Activated CD8-positive, alpha-beta memory T cell treated with anti-CD3 and anti-CD28 coated beads for 1 hour (primary cell): Measurements from ENCODE around the gene PPP1R1B.

Source experiments
- DNase-seq, 2 donors: peaks; one replicate each; pipeline ENCODE4 v3.0.0-alpha.2; 2020; ENCODE audit warnings: low read depth in 1 of 2; ENCODE audit errors: extremely low read depth in 1 of 2

PPP1R1B gene

GRCh38 chr17:39678340-39679116 is 51.8 kb downstream of the PPP1R1B start:
- no peak for DNase-seq

DNA sequence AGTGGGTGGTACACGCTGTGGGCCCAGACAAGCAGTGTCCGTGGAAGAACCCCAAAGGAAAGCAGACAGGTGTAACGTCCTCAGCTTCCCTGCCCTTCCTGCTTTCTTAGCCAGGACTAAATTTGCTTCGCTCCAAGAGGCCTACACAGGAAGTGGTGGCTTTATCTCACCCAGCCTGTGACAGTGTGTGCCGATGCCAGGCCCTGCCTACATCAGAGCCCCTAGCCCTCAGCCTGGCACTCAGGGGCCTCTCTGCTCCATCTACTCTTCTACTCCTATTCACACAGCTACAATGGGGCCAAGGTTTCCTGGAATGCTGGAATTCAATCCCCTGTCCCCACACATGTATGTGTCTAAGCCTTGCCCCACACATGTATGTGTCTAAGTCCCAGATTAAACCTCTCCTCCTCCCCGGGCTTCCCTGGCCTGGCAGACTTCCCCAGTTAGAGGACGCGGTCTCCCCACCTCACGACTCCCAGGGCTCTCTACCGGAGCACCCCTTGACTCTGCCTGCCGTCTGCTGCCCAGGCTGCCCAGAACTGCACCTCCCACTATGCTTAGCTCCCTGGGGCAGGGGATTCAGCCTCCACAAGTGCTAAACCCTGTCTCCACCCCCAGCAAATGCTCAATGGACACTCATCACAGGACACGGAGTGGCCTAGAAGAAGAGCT is 52.9 kb downstream of the PPP1R1B start:
- no peak for DNase-seq

DNA sequence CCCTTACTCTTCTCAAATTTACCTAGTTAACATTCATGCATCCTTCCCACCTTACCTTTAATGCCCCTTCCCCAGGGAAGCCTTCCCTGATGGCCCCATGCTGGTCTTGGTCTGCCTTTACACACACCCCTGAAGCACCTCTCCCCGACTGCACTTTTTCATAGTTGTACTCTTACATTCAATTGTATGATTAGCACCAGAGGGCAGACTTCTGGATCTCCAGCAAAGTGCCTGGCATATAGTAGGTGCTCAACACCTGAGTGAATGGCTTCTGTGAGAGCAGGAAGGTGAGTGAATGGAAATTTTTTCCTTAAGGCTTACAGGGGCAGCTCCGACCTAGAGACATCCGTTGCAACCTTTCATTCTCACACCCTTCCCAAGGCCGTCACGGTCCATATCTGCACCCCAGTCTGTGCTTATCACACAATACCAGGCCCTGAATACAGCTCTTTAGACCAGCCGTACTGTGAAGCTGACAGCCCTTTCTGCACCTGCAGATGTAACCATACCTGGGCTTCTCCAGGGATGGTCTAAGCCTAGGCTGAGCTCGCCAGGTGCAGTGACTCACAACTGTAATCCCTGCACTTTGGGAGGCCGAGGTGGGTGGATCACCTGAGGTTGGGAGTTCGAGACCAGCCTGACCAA is 56.7 kb downstream of the PPP1R1B start:
- no peak for DNase-seq

DNA sequence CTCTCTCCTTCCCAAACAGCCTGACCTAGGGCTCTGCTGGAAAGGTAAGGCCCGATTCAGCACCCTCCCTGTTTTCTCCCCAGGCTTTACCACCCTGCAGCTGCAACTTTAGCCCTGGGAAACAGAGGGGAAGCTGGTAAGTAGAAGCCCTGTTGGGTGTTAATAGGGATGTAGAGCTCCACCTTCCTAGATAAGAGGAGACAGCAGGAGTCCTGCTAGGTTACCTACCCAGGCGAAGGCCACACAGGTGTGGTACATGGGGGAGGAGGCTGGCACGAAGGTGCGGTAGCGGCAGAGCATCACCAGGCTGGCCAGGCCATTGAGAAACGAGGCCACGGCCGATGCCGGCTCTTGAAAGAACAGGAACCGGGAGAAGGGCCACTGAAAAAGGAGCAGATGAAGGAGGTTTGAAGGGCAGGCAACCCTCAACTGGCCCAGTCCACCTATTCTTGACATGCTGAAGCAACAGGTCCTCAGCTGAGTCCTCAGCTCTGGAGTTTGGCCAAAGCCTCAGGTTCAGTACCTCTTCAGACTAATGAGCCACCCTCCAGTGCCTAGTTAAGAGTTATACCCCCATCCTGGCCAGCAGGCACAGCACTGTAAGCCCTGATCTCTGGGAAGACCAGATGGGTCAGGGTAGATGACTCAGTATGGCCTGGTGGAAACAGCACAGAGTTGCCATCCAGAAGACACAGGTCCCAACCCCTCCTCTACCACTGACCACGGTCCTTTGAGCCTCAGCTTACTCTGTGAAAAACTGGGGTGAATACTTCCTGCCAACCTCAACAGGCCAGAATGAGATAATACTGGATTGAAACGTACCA is 57.8 kb downstream of the PPP1R1B start:
- DNase-seq = no peak
